Skeletal muscle satellite cell (primary cell): ENCODE data around the gene EDDM3A.
"Not testable (repeated sequence)": the region's sequence is repeated elsewhere in the genome, so short reads cannot be mapped to it uniquely, and the experiment has no call there.

Experiments used
- H3K27me3 ChIP-seq: 2 replicates; pipeline ENCODE4 v1.7.0; 2013; ENCODE audit warnings: low read length; ENCODE audit not compliant: control insufficient read depth, insufficient read depth
- H3K36me3 ChIP-seq: 2 replicates; pipeline ENCODE4 v1.7.0; 2013; ENCODE audit warnings: mild to moderate bottlenecking, control low read depth, low read length; ENCODE audit not compliant: insufficient read depth
- H3K4me1 ChIP-seq: 2 replicates; pipeline ENCODE4 v1.7.0; 2013; ENCODE audit warnings: low read length; ENCODE audit not compliant: control insufficient read depth, insufficient read depth
- H3K4me2 ChIP-seq: 2 replicates; pipeline ENCODE4 v1.7.0; 2013; ENCODE audit warnings: mild to moderate bottlenecking, low read length
- H3K4me3 ChIP-seq: 2 replicates; pipeline ENCODE4 v1.7.0; 2013; ENCODE audit warnings: low read length
- H3K9ac ChIP-seq: 2 replicates; pipeline ENCODE4 v1.7.0; 2013; ENCODE audit warnings: mild to moderate bottlenecking, low read depth, low read length, moderate library complexity
- H3K9me3 ChIP-seq: replicated peaks from 2 replicates; pipeline ENCODE4 v1.7.0; 2013; ENCODE audit warnings: mild to moderate bottlenecking, control low read depth, low read length

EDDM3A gene

DNA sequence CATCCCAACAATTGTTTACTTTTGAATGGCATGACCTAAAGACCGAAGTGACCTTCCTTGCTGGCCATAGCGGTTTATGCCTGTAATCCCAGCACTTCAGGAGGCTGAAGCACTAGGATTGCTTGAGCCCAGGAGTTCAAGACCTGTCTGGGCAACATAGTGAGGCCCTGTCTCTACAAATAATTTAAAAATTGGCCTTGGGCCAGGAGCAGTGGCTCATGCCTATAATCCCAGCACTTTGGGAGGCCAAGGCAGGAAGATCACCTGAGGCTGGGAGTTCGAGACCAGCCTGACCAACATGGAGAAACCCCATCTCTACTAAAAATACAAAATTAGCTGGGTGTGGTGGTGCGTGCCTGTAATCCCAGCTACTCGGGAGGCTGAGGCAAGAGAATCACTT, 13.8 kb downstream of the EDDM3A start:
- H3K27me3 ChIP-seq, H3K36me3 ChIP-seq, H3K9ac ChIP-seq, H3K4me3 ChIP-seq, H3K4me1 ChIP-seq, H3K9me3 ChIP-seq, H3K4me2 ChIP-seq: not testable (repeated sequence)

DNA sequence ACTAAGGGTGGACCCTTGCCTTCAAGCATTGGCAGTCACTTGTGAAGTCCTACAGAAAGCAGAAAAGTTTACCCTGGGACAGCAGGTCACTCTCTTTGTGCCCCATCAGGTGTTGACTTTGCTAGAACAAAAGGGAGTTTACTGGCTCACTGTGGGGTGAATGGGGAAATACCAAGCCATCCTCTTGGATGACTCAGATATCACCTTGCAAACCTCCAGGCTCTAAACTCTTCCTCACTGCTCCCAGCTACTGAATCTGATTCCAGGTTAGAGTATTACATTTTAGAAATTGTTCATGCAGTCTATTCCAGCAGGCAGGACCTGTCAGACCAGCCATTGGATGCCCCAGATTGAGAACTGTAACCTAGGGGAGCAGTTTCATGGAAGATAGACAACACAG, 15.3 kb downstream of the EDDM3A start:
- H3K36me3 ChIP-seq: no peaks in the 10 kb centered on the region
- no peaks in the 10 kb centered on the region for H3K27me3 ChIP-seq
- H3K9ac ChIP-seq: no peak overlapping the region
- no peak overlapping the region for H3K4me2 ChIP-seq
- no peak overlapping the region for H3K4me3 ChIP-seq
- H3K4me1 ChIP-seq: no peaks in the 10 kb centered on the region
- no peaks in the 10 kb centered on the region for H3K9me3 ChIP-seq

DNA sequence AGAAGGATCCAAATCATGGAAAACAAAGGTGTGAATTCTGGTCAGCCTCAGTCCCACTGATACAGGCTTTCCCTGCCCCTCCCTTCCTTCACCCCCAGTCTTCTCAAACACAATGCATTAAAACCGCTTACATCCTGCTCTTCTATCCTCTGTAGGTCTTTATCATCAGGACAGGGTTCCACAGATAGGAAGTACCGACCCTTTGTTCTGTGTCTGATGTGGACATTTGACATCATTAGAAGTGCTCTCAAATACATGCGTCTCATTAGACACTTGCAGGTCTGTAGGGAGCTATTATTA, 22.9 kb downstream of the EDDM3A start:
- Histone ChIP-seq H3K4me3 (no peak overlapping the region), H3K9me3 (no peaks in the 10 kb centered on the region), H3K4me2 (no peak overlapping the region), H3K36me3 (no peaks in the 10 kb centered on the region), H3K9ac (no peak overlapping the region), H3K4me1 (no peaks in the 10 kb centered on the region), H3K27me3 (no peaks in the 10 kb centered on the region)

- Histone ChIP-seq H3K9me3 (no peaks in the 10 kb centered on the region), H3K9ac (no peak overlapping the region), H3K4me3 (no peak overlapping the region), H3K4me1 (no peaks in the 10 kb centered on the region), H3K36me3 (no peaks in the 10 kb centered on the region), H3K27me3 (no peaks in the 10 kb centered on the region), H3K4me2 (no peak overlapping the region)
Observed at GRCh38 chr14:20769421-20769820, 23.7 kb downstream of the EDDM3A start.

DNA sequence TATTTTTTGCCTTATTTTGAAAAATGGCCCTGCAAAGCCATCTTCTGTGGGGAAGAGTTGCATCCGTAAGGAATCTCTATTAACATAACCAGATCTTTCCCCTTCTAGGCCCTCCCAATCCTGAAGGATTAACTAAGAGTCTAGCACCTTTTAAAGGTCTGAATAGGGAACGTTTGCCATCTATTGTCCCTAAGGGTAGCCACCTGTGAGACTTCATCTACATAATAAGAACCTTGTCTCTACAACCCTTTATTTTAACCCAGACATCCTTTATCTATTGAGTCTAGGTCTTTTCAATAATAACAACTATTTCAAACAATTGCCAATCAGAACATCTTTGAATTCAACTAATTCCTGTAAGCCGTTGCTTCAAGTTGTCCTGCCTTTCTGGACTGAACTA, 27.0 kb downstream of the EDDM3A start:
- Histone ChIP-seq H3K4me2 (no peak overlapping the region), H3K9me3 (no peaks in the 10 kb centered on the region), H3K36me3 (no peaks in the 10 kb centered on the region), H3K4me3 (no peak overlapping the region), H3K9ac (no peak overlapping the region), H3K4me1 (no peaks in the 10 kb centered on the region), H3K27me3 (peaks cover 5% of the 10 kb centered on the region)

GRCh38 chr14:20774258-20774824, 28.7 kb downstream of the EDDM3A start:
- no peak overlapping the region for H3K4me3 ChIP-seq
- H3K36me3 ChIP-seq: no peaks in the 10 kb centered on the region

GRCh38 chr14:20775043-20775442, 29.4 kb downstream of the EDDM3A start:
- Histone ChIP-seq H3K36me3 (no peaks in the 10 kb centered on the region), H3K9me3 (no peaks in the 10 kb centered on the region), H3K4me3 (no peak overlapping the region), H3K4me1 (no peaks in the 10 kb centered on the region), H3K9ac (no peak overlapping the region), H3K27me3 (peaks cover 5% of the 10 kb centered on the region), H3K4me2 (no peak overlapping the region)

More at GRCh38 chr14:20774258-20774824, 28.7 kb downstream of the EDDM3A start:
- no peaks in the 10 kb centered on the region for H3K9me3 ChIP-seq
- H3K9ac ChIP-seq: no peak overlapping the region
- peaks cover 5% of the 10 kb centered on the region for H3K27me3 ChIP-seq
- no peaks in the 10 kb centered on the region for H3K4me1 ChIP-seq
- no peak overlapping the region for H3K4me2 ChIP-seq

- Histone ChIP-seq H3K4me3 (no peak overlapping the region), H3K27me3 (peaks cover 5% of the 10 kb centered on the region), H3K9ac (no peak overlapping the region), H3K36me3 (no peaks in the 10 kb centered on the region), H3K4me2 (no peak overlapping the region), H3K9me3 (no peaks in the 10 kb centered on the region), H3K4me1 (no peaks in the 10 kb centered on the region)
Observed at GRCh38 chr14:20775901-20776300, 30.2 kb downstream of the EDDM3A start.

- Histone ChIP-seq H3K4me2 (no peak overlapping the region), H3K4me3 (no peak overlapping the region), H3K9ac (no peak overlapping the region), H3K36me3 (no peaks in the 10 kb centered on the region), H3K4me1 (no peaks in the 10 kb centered on the region), H3K27me3 (peaks cover 9% of the 10 kb centered on the region), H3K9me3 (no peaks in the 10 kb centered on the region)
Observed at GRCh38 chr14:20781803-20782202, 36.1 kb downstream of the EDDM3A start.

DNA sequence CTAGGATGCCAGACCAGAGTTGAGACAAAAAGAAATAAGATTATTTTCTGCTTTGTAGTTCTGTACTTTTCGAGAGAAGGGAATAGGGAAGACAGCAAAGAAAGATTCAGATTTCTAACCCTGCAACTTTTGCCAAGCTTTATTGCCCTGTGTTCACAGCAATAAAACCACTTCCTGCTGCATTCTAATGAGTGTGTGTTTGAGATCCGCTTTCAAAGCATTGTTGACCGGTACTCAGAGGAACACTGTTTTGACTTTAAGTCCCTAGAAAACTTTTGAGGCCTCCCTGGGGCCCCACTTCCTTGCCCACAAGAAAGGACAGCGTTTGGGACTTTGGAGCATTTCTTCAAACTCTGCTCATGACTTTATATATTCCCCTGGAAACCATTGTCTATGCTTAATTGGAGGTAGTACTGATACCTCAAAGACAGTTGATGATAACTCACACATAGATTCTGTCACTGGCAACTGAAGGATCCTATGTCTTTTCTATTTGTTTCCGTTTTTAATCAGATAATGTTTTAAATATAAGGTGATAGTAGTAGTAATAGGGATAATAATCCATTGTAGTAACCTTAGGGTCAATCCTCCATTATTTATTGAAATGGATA, 36.7 kb downstream of the EDDM3A start:
- Histone ChIP-seq H3K4me1 (no peaks in the 10 kb centered on the region), H3K4me2 (no peak overlapping the region), H3K27me3 (peaks cover 9% of the 10 kb centered on the region), H3K36me3 (no peaks in the 10 kb centered on the region), H3K4me3 (no peak overlapping the region), H3K9ac (no peak overlapping the region), H3K9me3 (no peaks in the 10 kb centered on the region)

GRCh38 chr14:20787025-20787424, 41.3 kb downstream of the EDDM3A start:
- no peaks in the 10 kb centered on the region for H3K4me1 ChIP-seq
- no peaks in the 10 kb centered on the region for H3K36me3 ChIP-seq

GRCh38 chr14:20789230-20789813, 43.6 kb downstream of the EDDM3A start:
- Histone ChIP-seq H3K9me3 (no peaks in the 10 kb centered on the region), H3K4me2 (no peak overlapping the region), H3K9ac (no peak overlapping the region), H3K36me3 (no peaks in the 10 kb centered on the region), H3K4me1 (no peaks in the 10 kb centered on the region), H3K4me3 (no peak overlapping the region), H3K27me3 (no peaks in the 10 kb centered on the region)

More at GRCh38 chr14:20787025-20787424, 41.3 kb downstream of the EDDM3A start:
- Histone ChIP-seq H3K4me2 (no peak overlapping the region), H3K4me3 (no peak overlapping the region), H3K27me3 (peaks cover 4% of the 10 kb centered on the region), H3K9me3 (no peaks in the 10 kb centered on the region), H3K9ac (no peak overlapping the region)
